ENCODE measurements around the gene WWOX.

WWOX gene

DNA sequence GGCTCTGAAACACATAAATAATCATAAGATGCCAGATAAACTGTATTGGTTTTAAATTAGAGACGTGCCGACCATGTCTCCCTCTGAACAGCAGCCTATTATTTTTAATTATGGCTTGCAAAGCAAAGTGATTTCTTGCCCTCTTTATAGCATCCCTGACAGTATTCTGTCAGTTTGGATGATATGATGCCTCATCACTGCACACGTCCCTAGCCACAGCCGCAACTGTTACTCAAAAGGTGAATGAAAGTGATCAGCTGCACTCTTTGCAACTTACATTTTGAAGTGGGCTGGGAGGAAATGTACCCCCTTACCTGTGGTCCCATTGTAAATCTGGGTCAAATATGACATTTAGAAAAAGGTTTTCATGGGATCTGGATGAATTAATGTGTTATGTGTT, 1111.2 kb downstream of the WWOX start:
- DNase-seq (ENCODE audit: extremely low read depth, insufficient read length): no peak
- Histone ChIP-seq H3K4me3 (replicated peaks; ENCODE audit: low read depth, low read length) (no peak overlapping the region), H3K27me3 (replicated peaks; ENCODE audit: control insufficient read depth, insufficient read depth, low read length) (no peaks in the 10 kb centered on the region; the same call in none of the 2 replicates), H3K36me3 (ENCODE audit: control insufficient read depth, insufficient read depth, low read length) (no peaks in the 10 kb centered on the region)
- TF ChIP-seq, protein P1, sequence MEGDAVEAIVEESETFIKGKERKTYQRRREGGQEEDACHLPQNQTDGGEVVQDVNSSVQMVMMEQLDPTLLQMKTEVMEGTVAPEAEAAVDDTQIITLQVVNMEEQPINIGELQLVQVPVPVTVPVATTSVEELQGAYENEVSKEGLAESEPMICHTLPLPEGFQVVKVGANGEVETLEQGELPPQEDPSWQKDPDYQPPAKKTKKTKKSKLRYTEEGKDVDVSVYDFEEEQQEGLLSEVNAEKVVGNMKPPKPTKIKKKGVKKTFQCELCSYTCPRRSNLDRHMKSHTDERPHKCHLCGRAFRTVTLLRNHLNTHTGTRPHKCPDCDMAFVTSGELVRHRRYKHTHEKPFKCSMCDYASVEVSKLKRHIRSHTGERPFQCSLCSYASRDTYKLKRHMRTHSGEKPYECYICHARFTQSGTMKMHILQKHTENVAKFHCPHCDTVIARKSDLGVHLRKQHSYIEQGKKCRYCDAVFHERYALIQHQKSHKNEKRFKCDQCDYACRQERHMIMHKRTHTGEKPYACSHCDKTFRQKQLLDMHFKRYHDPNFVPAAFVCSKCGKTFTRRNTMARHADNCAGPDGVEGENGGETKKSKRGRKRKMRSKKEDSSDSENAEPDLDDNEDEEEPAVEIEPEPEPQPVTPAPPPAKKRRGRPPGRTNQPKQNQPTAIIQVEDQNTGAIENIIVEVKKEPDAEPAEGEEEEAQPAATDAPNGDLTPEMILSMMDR (IDR thresholded peaks at IDR 0.05; ENCODE audit: insufficient read depth, low read length, poor library complexity, severe bottlenecking): no peak

DNA sequence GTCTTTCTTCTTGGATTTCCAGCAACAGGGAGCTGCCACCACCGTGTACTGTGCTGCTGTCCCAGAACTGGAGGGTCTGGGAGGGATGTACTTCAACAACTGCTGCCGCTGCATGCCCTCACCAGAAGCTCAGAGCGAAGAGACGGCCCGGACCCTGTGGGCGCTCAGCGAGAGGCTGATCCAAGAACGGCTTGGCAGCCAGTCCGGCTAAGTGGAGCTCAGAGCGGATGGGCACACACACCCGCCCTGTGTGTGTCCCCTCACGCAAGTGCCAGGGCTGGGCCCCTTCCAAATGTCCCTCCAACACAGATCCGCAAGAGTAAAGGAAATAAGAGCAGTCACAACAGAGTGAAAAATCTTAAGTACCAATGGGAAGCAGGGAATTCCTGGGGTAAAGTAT, 1112.1 kb downstream of the WWOX start:
- H3K4me3 ChIP-seq (replicated peaks; ENCODE audit: low read depth, low read length): no peak overlapping the region
- H3K36me3 ChIP-seq (ENCODE audit: control insufficient read depth, insufficient read depth, low read length): no peaks in the 10 kb centered on the region
- H3K27me3 ChIP-seq (replicated peaks; ENCODE audit: control insufficient read depth, insufficient read depth, low read length): no peaks in the 10 kb centered on the region; the same call in none of the 2 replicates
- no peak for DNase-seq (ENCODE audit: extremely low read depth, insufficient read length)
- TF ChIP-seq, protein P1 (IDR thresholded peaks at IDR 0.05; ENCODE audit: insufficient read depth, low read length, poor library complexity, severe bottlenecking): no peak

DNA sequence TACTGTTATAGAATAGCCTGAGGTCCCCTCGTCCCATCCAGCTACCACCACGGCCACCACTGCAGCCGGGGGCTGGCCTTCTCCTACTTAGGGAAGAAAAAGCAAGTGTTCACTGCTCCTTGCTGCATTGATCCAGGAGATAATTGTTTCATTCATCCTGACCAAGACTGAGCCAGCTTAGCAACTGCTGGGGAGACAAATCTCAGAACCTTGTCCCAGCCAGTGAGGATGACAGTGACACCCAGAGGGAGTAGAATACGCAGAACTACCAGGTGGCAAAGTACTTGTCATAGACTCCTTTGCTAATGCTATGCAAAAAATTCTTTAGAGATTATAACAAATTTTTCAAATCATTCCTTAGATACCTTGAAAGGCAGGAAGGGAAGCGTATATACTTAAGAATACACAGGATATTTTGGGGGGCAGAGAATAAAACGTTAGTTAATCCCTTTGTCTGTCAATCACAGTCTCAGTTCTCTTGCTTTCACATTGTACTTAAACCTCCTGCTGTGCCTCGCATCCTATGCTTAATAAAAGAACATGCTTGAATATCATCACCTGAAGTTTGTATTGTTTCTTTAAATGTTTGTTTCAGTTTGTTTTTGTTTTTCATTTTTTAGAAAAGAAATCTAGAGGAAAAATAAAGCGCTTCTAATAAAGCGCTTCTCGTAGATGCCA, 1112.8 kb downstream of the WWOX start:
- TF ChIP-seq, protein P1 (IDR thresholded peaks at IDR 0.05; ENCODE audit: insufficient read depth, low read length, poor library complexity, severe bottlenecking): no peak
- no peak for DNase-seq (ENCODE audit: extremely low read depth, insufficient read length)
- Histone ChIP-seq H3K36me3 (ENCODE audit: control insufficient read depth, insufficient read depth, low read length) (no peaks in the 10 kb centered on the region), H3K4me3 (replicated peaks; ENCODE audit: low read depth, low read length) (no peak overlapping the region), H3K27me3 (replicated peaks; ENCODE audit: control insufficient read depth, insufficient read depth, low read length) (no peaks in the 10 kb centered on the region; the same call in none of the 2 replicates)

DNA sequence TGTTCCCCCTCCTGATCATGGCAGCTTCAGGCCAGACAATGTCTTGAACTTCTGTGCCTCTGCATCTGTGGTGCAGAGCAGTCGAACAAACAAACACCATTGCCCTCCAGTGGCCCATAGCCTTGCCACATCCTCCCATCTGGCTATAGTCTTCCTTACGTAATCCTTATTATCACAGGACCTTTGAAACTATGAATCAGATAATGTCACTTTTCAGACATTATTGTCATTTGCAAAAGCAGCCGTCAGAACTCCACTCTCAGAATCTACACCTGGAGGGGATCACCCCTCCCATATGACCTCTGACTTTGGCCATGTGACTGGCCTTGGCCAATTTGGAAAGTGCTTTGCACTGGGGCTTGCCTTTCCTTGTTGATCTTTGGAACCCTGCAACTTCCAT, 1113.8 kb downstream of the WWOX start:
- DNase-seq (ENCODE audit: extremely low read depth, insufficient read length): no peak
- Histone ChIP-seq H3K27me3 (replicated peaks; ENCODE audit: control insufficient read depth, insufficient read depth, low read length) (no peaks in the 10 kb centered on the region; the same call in none of the 2 replicates), H3K36me3 (ENCODE audit: control insufficient read depth, insufficient read depth, low read length) (no peaks in the 10 kb centered on the region), H3K4me3 (replicated peaks; ENCODE audit: low read depth, low read length) (no peak overlapping the region)
- TF ChIP-seq, protein P1 (IDR thresholded peaks at IDR 0.05; ENCODE audit: insufficient read depth, low read length, poor library complexity, severe bottlenecking): no peak

DNA sequence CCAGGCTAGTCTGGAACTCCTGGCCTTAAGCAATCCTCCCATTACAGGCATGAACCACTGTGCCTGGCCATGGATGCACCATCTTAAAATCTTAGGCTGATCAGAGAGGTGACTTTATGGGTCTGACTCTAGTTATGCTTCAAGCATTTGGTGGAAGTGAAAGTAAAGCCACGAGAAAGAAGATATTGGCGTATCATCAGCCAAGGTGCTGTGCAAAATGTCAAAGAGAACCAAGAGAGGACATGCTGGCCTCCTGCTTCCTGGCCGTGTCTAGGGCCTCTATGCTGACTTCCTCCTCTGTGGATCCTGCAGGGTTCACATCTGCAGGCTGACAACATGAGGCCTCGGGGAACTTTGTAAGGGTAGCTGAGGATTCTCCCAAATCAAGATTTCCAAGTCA, 1115.8 kb downstream of the WWOX start:
- no peaks in the 10 kb centered on the region for H3K36me3 ChIP-seq (ENCODE audit: control insufficient read depth, insufficient read depth, low read length)
- no peak for DNase-seq (ENCODE audit: extremely low read depth, insufficient read length)
- TF ChIP-seq, protein P1 (IDR thresholded peaks at IDR 0.05; ENCODE audit: insufficient read depth, low read length, poor library complexity, severe bottlenecking): no peak
- H3K27me3 ChIP-seq (replicated peaks; ENCODE audit: control insufficient read depth, insufficient read depth, low read length): no peaks in the 10 kb centered on the region; the same call in 1 of the 2 replicates
- no peak overlapping the region for H3K4me3 ChIP-seq (replicated peaks; ENCODE audit: low read depth, low read length)
